HL-60 (cell line): ENCODE measurements around the gene MYCN.

Source experiments
- DNase-seq, 2 experiments: peaks; one replicate each; pipeline ENCODE4 v3.0.0-alpha.2; 2010 to 2020; ENCODE audit warnings: low read depth in 1 of 2, low spot score in 1 of 2
- H3K27ac ChIP-seq: fragments of 250-450 bp; sonication (Bioruptor Pico); replicated peaks from 2 replicates; pipeline ENCODE4 v1.5.1; 2020; ENCODE audit warnings: mild to moderate bottlenecking, moderate library complexity
- H3K27me3 ChIP-seq: fragments of 250-450 bp; sonication (Bioruptor Pico); 2 replicates; pipeline ENCODE4 v1.5.1; 2021; ENCODE audit warnings: mild to moderate bottlenecking, moderate library complexity; ENCODE audit not compliant: insufficient read depth, poor library complexity, severe bottlenecking
- H3K4me3 ChIP-seq: replicated peaks from 2 replicates; pipeline ENCODE4 v1.5.1; 2011; ENCODE audit warnings: mild to moderate bottlenecking, control low read depth, low read length; ENCODE audit not compliant: insufficient read depth
- GABPA ChIP-seq: IDR thresholded peaks from 2 replicates; pipeline ENCODE4 v1.6.1; 2012; ENCODE audit warnings: low read depth
- POLR2AphosphoS5 ChIP-seq: IDR thresholded peaks from 2 replicates; pipeline ENCODE4 v1.6.1; 2012; ENCODE audit warnings: low read depth
- SPI1 ChIP-seq: IDR thresholded peaks from 2 replicates; pipeline ENCODE4 v1.6.1; 2012; ENCODE audit warnings: low read depth, mild to moderate bottlenecking, borderline replicate concordance
- TF ChIP-seq, protein P1 (sequence below): IDR thresholded peaks from one replicate; pipeline ENCODE4 v1.5.1; 2011; ENCODE audit warnings: low read length, control low read depth, inconsistent platforms; ENCODE audit not compliant: insufficient read depth
- TF ChIP-seq, protein P2 (sequence below): IDR thresholded peaks from 2 replicates; pipeline ENCODE4 v1.6.1; 2012; ENCODE audit warnings: low read depth; ENCODE audit not compliant: insufficient replicate concordance

MYCN gene

DNA sequence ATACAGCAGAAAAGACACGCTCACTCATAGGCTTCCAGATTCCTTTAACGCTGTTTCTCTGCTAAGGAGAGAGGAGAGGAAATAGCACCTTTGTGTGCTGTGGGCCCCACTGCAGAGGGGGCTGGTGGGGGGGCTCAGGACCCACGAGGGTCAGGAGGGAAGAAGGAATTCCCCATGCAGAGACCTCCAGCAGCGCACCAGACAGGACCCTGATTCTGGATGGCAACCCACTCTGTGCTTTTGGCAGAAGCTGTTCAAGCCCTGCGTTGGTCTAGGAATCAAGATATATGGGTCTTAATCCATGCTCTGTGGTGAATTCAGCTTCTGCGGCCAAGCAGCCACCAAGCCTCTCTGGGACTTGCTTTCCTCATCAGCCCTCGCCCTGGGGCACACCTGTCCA, 31.0 kb downstream of the MYCN start:
- no peak overlapping the region for H3K27ac ChIP-seq
- DNase-seq, result no peak
- TF ChIP-seq, protein P1, sequence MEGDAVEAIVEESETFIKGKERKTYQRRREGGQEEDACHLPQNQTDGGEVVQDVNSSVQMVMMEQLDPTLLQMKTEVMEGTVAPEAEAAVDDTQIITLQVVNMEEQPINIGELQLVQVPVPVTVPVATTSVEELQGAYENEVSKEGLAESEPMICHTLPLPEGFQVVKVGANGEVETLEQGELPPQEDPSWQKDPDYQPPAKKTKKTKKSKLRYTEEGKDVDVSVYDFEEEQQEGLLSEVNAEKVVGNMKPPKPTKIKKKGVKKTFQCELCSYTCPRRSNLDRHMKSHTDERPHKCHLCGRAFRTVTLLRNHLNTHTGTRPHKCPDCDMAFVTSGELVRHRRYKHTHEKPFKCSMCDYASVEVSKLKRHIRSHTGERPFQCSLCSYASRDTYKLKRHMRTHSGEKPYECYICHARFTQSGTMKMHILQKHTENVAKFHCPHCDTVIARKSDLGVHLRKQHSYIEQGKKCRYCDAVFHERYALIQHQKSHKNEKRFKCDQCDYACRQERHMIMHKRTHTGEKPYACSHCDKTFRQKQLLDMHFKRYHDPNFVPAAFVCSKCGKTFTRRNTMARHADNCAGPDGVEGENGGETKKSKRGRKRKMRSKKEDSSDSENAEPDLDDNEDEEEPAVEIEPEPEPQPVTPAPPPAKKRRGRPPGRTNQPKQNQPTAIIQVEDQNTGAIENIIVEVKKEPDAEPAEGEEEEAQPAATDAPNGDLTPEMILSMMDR, result no peak

DNA sequence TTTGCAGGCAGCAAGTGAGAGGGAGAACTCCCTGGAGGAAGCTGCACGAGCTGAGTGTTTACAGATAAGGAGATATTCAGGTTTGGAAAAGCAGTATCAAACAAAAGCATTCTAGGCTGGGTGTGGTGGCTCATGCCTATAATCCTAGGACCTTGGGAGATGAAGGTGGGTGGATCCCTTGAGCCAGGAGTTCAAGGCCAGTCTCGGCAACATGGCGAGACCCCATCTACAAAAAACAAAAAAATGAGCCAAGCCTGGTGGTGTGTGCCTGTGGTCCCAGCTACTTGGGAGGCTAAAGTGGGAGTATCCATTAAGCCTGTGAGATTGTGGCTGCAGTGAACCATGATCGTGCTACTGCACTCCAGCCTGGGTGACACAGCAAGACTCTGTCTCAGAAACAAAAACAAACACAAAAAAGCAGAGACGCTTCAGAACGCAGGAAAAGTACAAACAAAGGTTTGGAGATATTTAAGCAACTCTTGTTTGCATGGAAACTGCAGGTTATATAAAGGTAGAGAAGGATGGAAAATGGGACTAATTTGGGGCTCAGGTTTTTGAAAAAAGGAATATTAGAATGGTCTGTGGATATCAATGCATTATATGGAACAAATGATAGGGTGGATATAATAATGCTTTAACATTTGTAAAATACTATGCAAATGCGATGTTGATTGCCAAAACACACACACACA, 31.6 kb downstream of the MYCN start:
- no peak for TF ChIP-seq GABPA
- TF ChIP-seq, protein P1, result no peak
- TF ChIP-seq SPI1, result no peak
- TF ChIP-seq, protein P2, sequence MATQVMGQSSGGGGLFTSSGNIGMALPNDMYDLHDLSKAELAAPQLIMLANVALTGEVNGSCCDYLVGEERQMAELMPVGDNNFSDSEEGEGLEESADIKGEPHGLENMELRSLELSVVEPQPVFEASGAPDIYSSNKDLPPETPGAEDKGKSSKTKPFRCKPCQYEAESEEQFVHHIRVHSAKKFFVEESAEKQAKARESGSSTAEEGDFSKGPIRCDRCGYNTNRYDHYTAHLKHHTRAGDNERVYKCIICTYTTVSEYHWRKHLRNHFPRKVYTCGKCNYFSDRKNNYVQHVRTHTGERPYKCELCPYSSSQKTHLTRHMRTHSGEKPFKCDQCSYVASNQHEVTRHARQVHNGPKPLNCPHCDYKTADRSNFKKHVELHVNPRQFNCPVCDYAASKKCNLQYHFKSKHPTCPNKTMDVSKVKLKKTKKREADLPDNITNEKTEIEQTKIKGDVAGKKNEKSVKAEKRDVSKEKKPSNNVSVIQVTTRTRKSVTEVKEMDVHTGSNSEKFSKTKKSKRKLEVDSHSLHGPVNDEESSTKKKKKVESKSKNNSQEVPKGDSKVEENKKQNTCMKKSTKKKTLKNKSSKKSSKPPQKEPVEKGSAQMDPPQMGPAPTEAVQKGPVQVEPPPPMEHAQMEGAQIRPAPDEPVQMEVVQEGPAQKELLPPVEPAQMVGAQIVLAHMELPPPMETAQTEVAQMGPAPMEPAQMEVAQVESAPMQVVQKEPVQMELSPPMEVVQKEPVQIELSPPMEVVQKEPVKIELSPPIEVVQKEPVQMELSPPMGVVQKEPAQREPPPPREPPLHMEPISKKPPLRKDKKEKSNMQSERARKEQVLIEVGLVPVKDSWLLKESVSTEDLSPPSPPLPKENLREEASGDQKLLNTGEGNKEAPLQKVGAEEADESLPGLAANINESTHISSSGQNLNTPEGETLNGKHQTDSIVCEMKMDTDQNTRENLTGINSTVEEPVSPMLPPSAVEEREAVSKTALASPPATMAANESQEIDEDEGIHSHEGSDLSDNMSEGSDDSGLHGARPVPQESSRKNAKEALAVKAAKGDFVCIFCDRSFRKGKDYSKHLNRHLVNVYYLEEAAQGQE, result no peak
- TF ChIP-seq POLR2AphosphoS5, result no peak
- H3K27me3 ChIP-seq, result no peaks in the 10 kb centered on the region
- no peak for DNase-seq
- no peak overlapping the region for H3K4me3 ChIP-seq
- H3K27ac ChIP-seq, result no peak overlapping the region

More for the DNA sequence above, 31.0 kb downstream of the MYCN start:
- Histone ChIP-seq H3K4me3 (no peak overlapping the region), H3K27me3 (no peaks in the 10 kb centered on the region)

DNA sequence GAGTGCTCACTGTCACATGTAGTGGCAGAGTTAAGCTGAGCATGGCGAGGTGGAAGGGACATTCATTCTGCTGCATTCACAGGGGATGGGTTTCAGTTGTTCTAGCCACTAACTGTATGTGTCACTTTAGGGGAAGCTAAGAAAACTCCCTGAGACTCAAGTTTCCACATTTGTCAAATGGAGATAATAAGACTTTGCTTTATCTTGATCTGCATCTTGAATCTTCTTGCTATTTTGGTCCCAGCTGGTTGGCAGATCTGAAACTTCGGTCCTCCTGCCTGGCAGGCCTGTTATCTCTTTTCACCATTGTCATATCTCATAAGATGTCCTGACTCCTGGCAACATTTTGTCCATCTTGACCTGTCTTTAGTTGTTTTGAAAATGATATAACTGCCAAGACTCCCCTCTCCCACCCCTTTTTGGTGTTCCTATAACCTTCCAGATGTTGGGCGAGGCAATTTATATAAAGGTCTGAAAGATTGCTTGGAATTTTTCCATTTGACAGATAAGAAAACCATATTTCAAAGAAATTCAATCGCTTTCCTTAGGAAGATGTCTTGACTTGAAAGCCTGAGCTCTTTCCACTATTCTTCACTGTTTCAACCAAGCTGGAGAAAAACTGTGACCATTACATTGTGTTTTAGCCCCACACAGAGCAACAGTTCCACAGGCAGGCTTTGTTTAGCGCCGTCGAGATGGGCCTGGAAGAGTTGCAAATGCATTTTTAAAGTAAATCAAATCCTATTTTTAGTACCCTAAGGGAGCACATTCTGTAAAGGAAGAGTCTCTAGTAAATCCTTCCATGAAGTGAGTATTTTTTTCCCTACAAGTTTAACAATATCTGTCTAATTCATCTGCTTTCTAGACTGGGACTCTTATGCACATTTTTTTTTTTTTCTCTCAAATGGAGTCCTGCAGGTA, 33.4 kb downstream of the MYCN start:
- no peak overlapping the region for H3K27ac ChIP-seq
- DNase-seq, result no peak
- no peak overlapping the region for H3K4me3 ChIP-seq
- no peak for TF ChIP-seq SPI1
- TF ChIP-seq POLR2AphosphoS5, result no peak
- TF ChIP-seq, protein P1, result no peak
- TF ChIP-seq GABPA, result no peak
- TF ChIP-seq, protein P2, result no peak
- H3K27me3 ChIP-seq, result no peaks in the 10 kb centered on the region
